SK-N-MC (cell line): Measurements from ENCODE around the gene PADI6.
"Not testable (repeated sequence)": the region's sequence is repeated elsewhere in the genome, so short reads cannot be mapped to it uniquely, and the experiment has no call there.

Experiments used
- DNase-seq: peaks from one replicate; pipeline ENCODE4 v3.0.0-alpha.2; 2011; ENCODE audit warnings: low read depth, low spot score
- H3K27ac ChIP-seq: fragments of 200-600 bp; sonication (generic); 2 replicates; pipeline ENCODE4 v1.5.1; 2016; ENCODE audit warnings: mixed run types
- H3K36me3 ChIP-seq: fragments of 200-600 bp; sonication (generic); 2 replicates; pipeline ENCODE4 v1.6.1; 2017; ENCODE audit warnings: antibody characterized with exemption, low read length, mixed read lengths; ENCODE audit not compliant: insufficient read depth
- H3K4me3 ChIP-seq: fragments of 200-600 bp; sonication (generic); 2 replicates; pipeline ENCODE4 v1.5.1; 2016
- H3K9ac ChIP-seq: fragments of 200-600 bp; sonication (generic); 2 replicates; pipeline ENCODE4 v1.8.0; 2017; ENCODE audit warnings: mixed run types, mixed read lengths; ENCODE audit not compliant: insufficient read length
- H3K9me3 ChIP-seq: fragments of 200-600 bp; sonication (generic); 2 replicates; pipeline ENCODE4 v1.6.1; 2017; ENCODE audit warnings: low read depth, mild to moderate bottlenecking, antibody characterized with exemption, low read length, moderate library complexity, mixed read lengths
- EZH2 ChIP-seq: fragments of 200-600 bp; sonication (generic); IDR thresholded peaks from one replicate; pipeline ENCODE4 v1.6.1; 2017; ENCODE audit warnings: antibody characterized with exemption
- FOXP2 ChIP-seq: optimal IDR thresholded peaks from 2 replicates; pipeline ENCODE3; 2011; ENCODE audit warnings: mild to moderate bottlenecking, moderate library complexity; ENCODE audit not compliant: insufficient read depth; ENCODE audit errors: extremely low read length, control extremely low read depth
- POLR2AphosphoS5 ChIP-seq: IDR thresholded peaks from 2 replicates; pipeline ENCODE4 v1.6.1; 2012; ENCODE audit warnings: mild to moderate bottlenecking, low read depth, low read length, borderline replicate concordance

Gene PADI6

GRCh38 chr1:17340358-17340757 is 31.6 kb upstream of the PADI6 start:
- DNase-seq = no peak
- Histone ChIP-seq H3K9me3 (no peaks in the 10 kb centered on the region), H3K36me3 (no peaks in the 10 kb centered on the region), H3K9ac (no peak overlapping the region), H3K27ac (no peak overlapping the region), H3K4me3 (no peak overlapping the region)
- TF ChIP-seq EZH2 (no peak), POLR2AphosphoS5 (no peak), FOXP2 (no peak)

- TF ChIP-seq FOXP2 = no peak
- no peak for TF ChIP-seq POLR2AphosphoS5
- no peak for TF ChIP-seq EZH2
- DNase-seq = no peak
- Histone ChIP-seq H3K9me3 (no peaks in the 10 kb centered on the region), H3K36me3 (no peaks in the 10 kb centered on the region), H3K4me3 (no peak overlapping the region), H3K27ac (no peak overlapping the region), H3K9ac (no peak overlapping the region)
Observed at GRCh38 chr1:17342014-17342441, 30.0 kb upstream of the PADI6 start.

- H3K4me3 ChIP-seq, H3K9me3 ChIP-seq, DNase-seq, H3K27ac ChIP-seq, H3K9ac ChIP-seq, H3K36me3 ChIP-seq: not testable (repeated sequence)
Observed at GRCh38 chr1:17345506-17345905, 26.5 kb upstream of the PADI6 start.

GRCh38 chr1:17346046-17346789 is 25.8 kb upstream of the PADI6 start:
- TF ChIP-seq FOXP2 = no peak
- no peak for TF ChIP-seq EZH2
- no peak for TF ChIP-seq POLR2AphosphoS5
- Histone ChIP-seq H3K36me3 (no peaks in the 10 kb centered on the region), H3K9me3 (no peaks in the 10 kb centered on the region), H3K4me3 (no peak overlapping the region), H3K27ac (no peak overlapping the region), H3K9ac (no peak overlapping the region)
- no peak for DNase-seq

- TF ChIP-seq POLR2AphosphoS5 (no peak), EZH2 (no peak)
- DNase-seq = no peak
- Histone ChIP-seq H3K36me3 (no peaks in the 10 kb centered on the region), H3K27ac (no peak overlapping the region), H3K4me3 (no peak overlapping the region), H3K9ac (no peak overlapping the region), H3K9me3 (no peaks in the 10 kb centered on the region)
Observed at GRCh38 chr1:17347769-17348592, 24.0 kb upstream of the PADI6 start.

GRCh38 chr1:17348593-17349234 is 23.3 kb upstream of the PADI6 start:
- no peak overlapping the region for H3K27ac ChIP-seq
- no peak for DNase-seq
- no peaks in the 10 kb centered on the region for H3K36me3 ChIP-seq
- H3K9ac ChIP-seq = no peak overlapping the region
- no peak overlapping the region for H3K4me3 ChIP-seq
- no peak for TF ChIP-seq POLR2AphosphoS5
- no peak for TF ChIP-seq EZH2
- TF ChIP-seq FOXP2 = no peak
- H3K9me3 ChIP-seq = no peaks in the 10 kb centered on the region

- Histone ChIP-seq H3K4me3 (no peak overlapping the region), H3K9ac (no peak overlapping the region), H3K27ac (no peak overlapping the region), H3K9me3 (no peaks in the 10 kb centered on the region), H3K36me3 (no peaks in the 10 kb centered on the region)
- no peak for TF ChIP-seq EZH2
- no peak for TF ChIP-seq FOXP2
- TF ChIP-seq POLR2AphosphoS5 = no peak
- DNase-seq = no peak
Observed at GRCh38 chr1:17350083-17350482, 21.9 kb upstream of the PADI6 start.

- no peak overlapping the region for H3K27ac ChIP-seq
- H3K36me3 ChIP-seq = no peaks in the 10 kb centered on the region
- no peak overlapping the region for H3K9ac ChIP-seq
- no peak overlapping the region for H3K4me3 ChIP-seq
- DNase-seq = no peak
- H3K9me3 ChIP-seq = no peaks in the 10 kb centered on the region
- no peak for TF ChIP-seq FOXP2
- no peak for TF ChIP-seq EZH2
- TF ChIP-seq POLR2AphosphoS5 = no peak
Observed at GRCh38 chr1:17350928-17351446, 21.0 kb upstream of the PADI6 start.

GRCh38 chr1:17351598-17352324 is 20.2 kb upstream of the PADI6 start:
- TF ChIP-seq FOXP2 (no peak), EZH2 (no peak), POLR2AphosphoS5 (no peak)
- Histone ChIP-seq H3K27ac (no peak overlapping the region), H3K36me3 (no peaks in the 10 kb centered on the region), H3K4me3 (no peak overlapping the region), H3K9me3 (no peaks in the 10 kb centered on the region), H3K9ac (no peak overlapping the region)
- no peak for DNase-seq
